ENCODE data around the gene GIMAP6. TPM values are rescaled to one million over a fixed set of nuclear protein-coding genes. Genes with fewer than 3 reads are reported as not detected.

GIMAP6 gene
- total and polyA plus RNA-seq, 2 of the 8 experiments (the other 6 are each of a cell fraction or from before 2014, with no cell fraction given) = not detected

GRCh38 chr7:150649080-150649385 lies 16.8 kb upstream of the GIMAP6 start (continued):
- TF ChIP-seq RAD21 (IDR thresholded peaks at IDR 0.05 in 1 of 2, conservative IDR thresholded peaks at IDR 0.05 in 1 of 2; ENCODE audit: low read depth in 2 of 2, low read length in 2 of 2) (no peak), CBX8 (IDR thresholded peaks at IDR 0.05; ENCODE audit: borderline replicate concordance, low read depth, low read length) (no peak), SIX5 (IDR thresholded peaks at IDR 0.05; ENCODE audit: low read depth, low read length) (no peak)

All from H1 (cell line).